WTC11 (cell line): Measurements from ENCODE around the gene PTAR1. TPM values are rescaled to one million over a fixed set of nuclear protein-coding genes. Genes with fewer than 3 reads are reported as not detected.

Experiments
- ATAC-seq: fragments of 200-7000 bp; cut with Tn5 transposase; 2 replicates; pipeline ENCODE4 v1.10.0; 2021; ENCODE audit warnings: mild to moderate bottlenecking, moderate library complexity
- CTCF ChIA-PET: fragments of 300-600 bp; sonication (Branson Sonifier 250); formaldehyde crosslinking; loops from one replicate; lab custom pipeline; 2021; ENCODE audit warnings: antibody characterized with exemption; lab: Charles Lee
- POLR2A ChIA-PET: fragments of 350-600 bp; sonication (Branson Sonifier 250); formaldehyde crosslinking; loops from one replicate; lab custom pipeline; 2021; ENCODE audit warnings: antibody characterized with exemption; lab: Charles Lee
- DNase-seq: peaks from one replicate; pipeline ENCODE4 v3.0.0; 2021; ENCODE audit warnings: low spot score
- H3K27ac Mint-ChIP-seq: 2 replicates; pipeline ENCODE4 v1.8.0; 2021; ENCODE audit warnings: mixed read lengths
- H3K27me3 Mint-ChIP-seq: 2 replicates; pipeline ENCODE4 v1.8.0; 2021; ENCODE audit warnings: low read depth, mild to moderate bottlenecking, moderate library complexity, mixed read lengths
- H3K36me3 Mint-ChIP-seq: 2 replicates; pipeline ENCODE4 v1.8.0; 2021; ENCODE audit warnings: mixed read lengths
- H3K4me1 Mint-ChIP-seq: 2 replicates; pipeline ENCODE4 v1.8.0; 2022; ENCODE audit warnings: mixed read lengths
- H3K4me3 Mint-ChIP-seq: 2 replicates; pipeline ENCODE4 v1.8.0; 2021; ENCODE audit warnings: mild to moderate bottlenecking, moderate library complexity, mixed read lengths
- H3K9me3 Mint-ChIP-seq: 2 replicates; pipeline ENCODE4 v1.8.0; 2021; ENCODE audit warnings: mixed read lengths
- ATF1 ChIP-seq: sonication (generic); formaldehyde crosslinking; IDR thresholded peaks from 2 replicates; pipeline ENCODE4 v1.8.1; 2023; ENCODE audit warnings: mild to moderate bottlenecking, moderate library complexity, missing genetic modification reagents
- HMGXB4 ChIP-seq: sonication (generic); formaldehyde crosslinking; IDR thresholded peaks from 2 replicates; pipeline ENCODE4 v1.8.1; 2023; ENCODE audit warnings: mild to moderate bottlenecking, moderate library complexity, missing genetic modification reagents
- MYBL2 ChIP-seq: sonication (generic); formaldehyde crosslinking; IDR thresholded peaks from 2 replicates; pipeline ENCODE4 v1.8.1; 2023; ENCODE audit warnings: mild to moderate bottlenecking, moderate library complexity, missing genetic modification reagents
- NFYB ChIP-seq: sonication (generic); formaldehyde crosslinking; conservative IDR thresholded peaks from 2 replicates; pipeline ENCODE4 v1.8.0; 2022; ENCODE audit warnings: low read depth, missing genetic modification reagents
- NR3C1 ChIP-seq: sonication (generic); formaldehyde crosslinking; conservative IDR thresholded peaks from 2 replicates; pipeline ENCODE4 v1.8.1; 2023; ENCODE audit warnings: low read depth, mild to moderate bottlenecking, missing genetic modification reagents
- RORB ChIP-seq: fragments of 250-450 bp; sonication (Bioruptor Pico); IDR thresholded peaks from 2 replicates; pipeline ENCODE4 v1.9.0; 2021; ENCODE audit warnings: mild to moderate bottlenecking
- SMAD4 ChIP-seq: sonication (generic); formaldehyde crosslinking; IDR thresholded peaks from 2 replicates; pipeline ENCODE4 v1.8.0; 2022; ENCODE audit warnings: mild to moderate bottlenecking, missing genetic modification reagents
- ZBTB21 ChIP-seq: sonication (generic); formaldehyde crosslinking; IDR thresholded peaks from 2 replicates; pipeline ENCODE4 v1.8.1; 2023; ENCODE audit warnings: mild to moderate bottlenecking, missing genetic modification reagents, borderline replicate concordance
- ZMAT4 ChIP-seq: fragments of 250-450 bp; sonication (Bioruptor Pico); IDR thresholded peaks from 2 replicates; pipeline ENCODE4 v1.9.0; 2021; ENCODE audit warnings: mild to moderate bottlenecking
- ZNF512 ChIP-seq: sonication (generic); formaldehyde crosslinking; IDR thresholded peaks from 2 replicates; pipeline ENCODE4 v1.8.1; 2022; ENCODE audit warnings: missing genetic modification reagents, borderline replicate concordance
- total RNA-seq: library from RNA; stranded (reverse); gene quantifications from 3 replicates; pipeline ENCODE4 v1.2.3, GENCODE V29; 2021
- TF ChIP-seq, protein P1 (sequence below): sonication (generic); formaldehyde crosslinking; IDR thresholded peaks from 2 replicates; pipeline ENCODE4 v1.8.1; 2023; ENCODE audit warnings: mild to moderate bottlenecking, missing genetic modification reagents
- TF ChIP-seq, protein P2 (sequence below): sonication (generic); formaldehyde crosslinking; IDR thresholded peaks from 2 replicates; pipeline ENCODE4 v1.8.1; 2023; ENCODE audit warnings: mild to moderate bottlenecking, missing genetic modification reagents, moderate library complexity
- TF ChIP-seq, protein P3 (sequence below): sonication (generic); formaldehyde crosslinking; conservative IDR thresholded peaks from 2 replicates; pipeline ENCODE4 v1.8.1; 2023; ENCODE audit warnings: mild to moderate bottlenecking, low read depth, missing genetic modification reagents, moderate library complexity
- TF ChIP-seq, protein P4 (sequence below): fragments of 250-450 bp; sonication (Bioruptor Pico); IDR thresholded peaks from 2 replicates; pipeline ENCODE4 v1.9.0; 2021; ENCODE audit warnings: mild to moderate bottlenecking

PTAR1 gene
- total RNA-seq, 1 experiment from 2014 or later: 90.8 TPM

- Mint-ChIP-seq H3K4me3 (no peak overlapping the region), H3K27ac (no peak overlapping the region), H3K27me3 (no peaks in the 10 kb centered on the region), H3K9me3 (no peaks in the 10 kb centered on the region), H3K4me1 (no peaks in the 10 kb centered on the region), H3K36me3 (peaks cover 53% of the 10 kb centered on the region)
- no peak for TF ChIP-seq RORB (CRISPR knock-in tag)
- no peak for ATAC-seq
- CTCF ChIA-PET: no interaction called here
- POLR2A ChIA-PET: interaction anchor here (0.6 kb wide), 2 partner anchors 8 to 333 kb away, joined by 5 read pairs; no protein-coding TSS in a partner anchor
- no peak for DNase-seq
These were observed 28.5 kb downstream of the PTAR1 start for GRCh38 chr9:69731348-69731747.

- Mint-ChIP-seq H3K27me3 (no peaks in the 10 kb centered on the region), H3K27ac (peak overlapping the region; percentile 18)
- no peak for DNase-seq
- no peak for TF ChIP-seq HMGXB4
- TF ChIP-seq, protein P1, sequence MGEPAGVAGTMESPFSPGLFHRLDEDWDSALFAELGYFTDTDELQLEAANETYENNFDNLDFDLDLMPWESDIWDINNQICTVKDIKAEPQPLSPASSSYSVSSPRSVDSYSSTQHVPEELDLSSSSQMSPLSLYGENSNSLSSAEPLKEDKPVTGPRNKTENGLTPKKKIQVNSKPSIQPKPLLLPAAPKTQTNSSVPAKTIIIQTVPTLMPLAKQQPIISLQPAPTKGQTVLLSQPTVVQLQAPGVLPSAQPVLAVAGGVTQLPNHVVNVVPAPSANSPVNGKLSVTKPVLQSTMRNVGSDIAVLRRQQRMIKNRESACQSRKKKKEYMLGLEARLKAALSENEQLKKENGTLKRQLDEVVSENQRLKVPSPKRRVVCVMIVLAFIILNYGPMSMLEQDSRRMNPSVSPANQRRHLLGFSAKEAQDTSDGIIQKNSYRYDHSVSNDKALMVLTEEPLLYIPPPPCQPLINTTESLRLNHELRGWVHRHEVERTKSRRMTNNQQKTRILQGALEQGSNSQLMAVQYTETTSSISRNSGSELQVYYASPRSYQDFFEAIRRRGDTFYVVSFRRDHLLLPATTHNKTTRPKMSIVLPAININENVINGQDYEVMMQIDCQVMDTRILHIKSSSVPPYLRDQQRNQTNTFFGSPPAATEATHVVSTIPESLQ: no peak
- no peak for TF ChIP-seq NR3C1
- TF ChIP-seq, protein P2, sequence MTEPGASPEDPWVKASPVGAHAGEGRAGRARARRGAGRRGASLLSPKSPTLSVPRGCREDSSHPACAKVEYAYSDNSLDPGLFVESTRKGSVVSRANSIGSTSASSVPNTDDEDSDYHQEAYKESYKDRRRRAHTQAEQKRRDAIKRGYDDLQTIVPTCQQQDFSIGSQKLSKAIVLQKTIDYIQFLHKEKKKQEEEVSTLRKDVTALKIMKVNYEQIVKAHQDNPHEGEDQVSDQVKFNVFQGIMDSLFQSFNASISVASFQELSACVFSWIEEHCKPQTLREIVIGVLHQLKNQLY (CRISPR knock-in tag): no peak
- TF ChIP-seq ZBTB21 (CRISPR knock-in tag): no peak
- TF ChIP-seq, protein P3, sequence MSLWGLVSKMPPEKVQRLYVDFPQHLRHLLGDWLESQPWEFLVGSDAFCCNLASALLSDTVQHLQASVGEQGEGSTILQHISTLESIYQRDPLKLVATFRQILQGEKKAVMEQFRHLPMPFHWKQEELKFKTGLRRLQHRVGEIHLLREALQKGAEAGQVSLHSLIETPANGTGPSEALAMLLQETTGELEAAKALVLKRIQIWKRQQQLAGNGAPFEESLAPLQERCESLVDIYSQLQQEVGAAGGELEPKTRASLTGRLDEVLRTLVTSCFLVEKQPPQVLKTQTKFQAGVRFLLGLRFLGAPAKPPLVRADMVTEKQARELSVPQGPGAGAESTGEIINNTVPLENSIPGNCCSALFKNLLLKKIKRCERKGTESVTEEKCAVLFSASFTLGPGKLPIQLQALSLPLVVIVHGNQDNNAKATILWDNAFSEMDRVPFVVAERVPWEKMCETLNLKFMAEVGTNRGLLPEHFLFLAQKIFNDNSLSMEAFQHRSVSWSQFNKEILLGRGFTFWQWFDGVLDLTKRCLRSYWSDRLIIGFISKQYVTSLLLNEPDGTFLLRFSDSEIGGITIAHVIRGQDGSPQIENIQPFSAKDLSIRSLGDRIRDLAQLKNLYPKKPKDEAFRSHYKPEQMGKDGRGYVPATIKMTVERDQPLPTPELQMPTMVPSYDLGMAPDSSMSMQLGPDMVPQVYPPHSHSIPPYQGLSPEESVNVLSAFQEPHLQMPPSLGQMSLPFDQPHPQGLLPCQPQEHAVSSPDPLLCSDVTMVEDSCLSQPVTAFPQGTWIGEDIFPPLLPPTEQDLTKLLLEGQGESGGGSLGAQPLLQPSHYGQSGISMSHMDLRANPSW: no peak
- no peak for TF ChIP-seq ZNF512 (CRISPR knock-in tag)
- TF ChIP-seq, protein P4, sequence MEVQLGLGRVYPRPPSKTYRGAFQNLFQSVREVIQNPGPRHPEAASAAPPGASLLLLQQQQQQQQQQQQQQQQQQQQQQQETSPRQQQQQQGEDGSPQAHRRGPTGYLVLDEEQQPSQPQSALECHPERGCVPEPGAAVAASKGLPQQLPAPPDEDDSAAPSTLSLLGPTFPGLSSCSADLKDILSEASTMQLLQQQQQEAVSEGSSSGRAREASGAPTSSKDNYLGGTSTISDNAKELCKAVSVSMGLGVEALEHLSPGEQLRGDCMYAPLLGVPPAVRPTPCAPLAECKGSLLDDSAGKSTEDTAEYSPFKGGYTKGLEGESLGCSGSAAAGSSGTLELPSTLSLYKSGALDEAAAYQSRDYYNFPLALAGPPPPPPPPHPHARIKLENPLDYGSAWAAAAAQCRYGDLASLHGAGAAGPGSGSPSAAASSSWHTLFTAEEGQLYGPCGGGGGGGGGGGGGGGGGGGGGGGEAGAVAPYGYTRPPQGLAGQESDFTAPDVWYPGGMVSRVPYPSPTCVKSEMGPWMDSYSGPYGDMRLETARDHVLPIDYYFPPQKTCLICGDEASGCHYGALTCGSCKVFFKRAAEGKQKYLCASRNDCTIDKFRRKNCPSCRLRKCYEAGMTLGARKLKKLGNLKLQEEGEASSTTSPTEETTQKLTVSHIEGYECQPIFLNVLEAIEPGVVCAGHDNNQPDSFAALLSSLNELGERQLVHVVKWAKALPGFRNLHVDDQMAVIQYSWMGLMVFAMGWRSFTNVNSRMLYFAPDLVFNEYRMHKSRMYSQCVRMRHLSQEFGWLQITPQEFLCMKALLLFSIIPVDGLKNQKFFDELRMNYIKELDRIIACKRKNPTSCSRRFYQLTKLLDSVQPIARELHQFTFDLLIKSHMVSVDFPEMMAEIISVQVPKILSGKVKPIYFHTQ: no peak
- TF ChIP-seq MYBL2 (CRISPR knock-in tag): no peak
- TF ChIP-seq ZMAT4 (CRISPR knock-in tag): no peak
- TF ChIP-seq NFYB (CRISPR knock-in tag): no peak
- no peak for TF ChIP-seq SMAD4
- no peak for TF ChIP-seq ATF1 (CRISPR knock-in tag)
- TF ChIP-seq, all 79 proteins: peak for 0
- no peak for ATAC-seq
- Mint-ChIP-seq H3K36me3 (peaks cover 63% of the 10 kb centered on the region), H3K4me3 (no peak overlapping the region), H3K4me1 (peaks cover 8% of the 10 kb centered on the region; the same call in 1 of the 2 replicates), H3K9me3 (peaks cover 9% of the 10 kb centered on the region)
- POLR2A ChIA-PET: no interaction called here
- CTCF ChIA-PET: no interaction called here
These were observed 39.8 kb downstream of the PTAR1 start for GRCh38 chr9:69719983-69720382.
